Activated CD4-positive, alpha-beta T cell treated with anti-CD3 and anti-CD28 coated beads, Interleukin-2, amount 10 ng/mL, durations not matched to agents 7 days and 5 days (primary cell): ENCODE results near the gene SPEF1. TPM values are rescaled to one million over a fixed set of nuclear protein-coding genes. Genes with fewer than 3 reads are reported as not detected.

Experiments
- CTCF ChIA-PET: fragments of 350-600 bp; sonication (Branson Sonifier 250); formaldehyde crosslinking; loops from one replicate; lab custom pipeline; 2021; ENCODE audit warnings: antibody characterized with exemption; lab: Charles Lee
- POLR2A ChIA-PET: fragments of 350-600 bp; sonication (Branson Sonifier 250); formaldehyde crosslinking; loops from one replicate; lab custom pipeline; 2021; ENCODE audit warnings: antibody characterized with exemption; lab: Charles Lee
- DNase-seq: peaks from one replicate; pipeline ENCODE4 v3.0.0-alpha.2; 2020
- H3K27ac Mint-ChIP-seq: one replicate; pipeline ENCODE4 v1.8.0; 2021; ENCODE audit warnings: mild to moderate bottlenecking, moderate library complexity, mixed read lengths
- H3K27me3 Mint-ChIP-seq: one replicate; pipeline ENCODE4 v1.8.0; 2021; ENCODE audit warnings: mixed read lengths
- H3K36me3 Mint-ChIP-seq: one replicate; pipeline ENCODE4 v1.8.0; 2021; ENCODE audit warnings: low read depth, mixed read lengths
- H3K4me1 Mint-ChIP-seq: one replicate; pipeline ENCODE4 v1.8.0; 2021; ENCODE audit warnings: mixed read lengths
- H3K4me3 Mint-ChIP-seq: one replicate; pipeline ENCODE4 v1.8.0; 2021; ENCODE audit warnings: mild to moderate bottlenecking, moderate library complexity, mixed read lengths
- H3K9me3 Mint-ChIP-seq: one replicate; pipeline ENCODE4 v1.8.0; 2021; ENCODE audit warnings: mixed read lengths
- total RNA-seq, 2 experiments: library from RNA; stranded (reverse); gene quantifications; one replicate each; pipeline ENCODE4 v1.2.3, GENCODE V29; 2021

The SPEF1 gene
- total RNA-seq, 2 experiments from 2014 or later, result 0.17 to 0.21 TPM

GRCh38 chr20:3757268-3757667 lies 24.0 kb downstream of the SPEF1 start:
- Mint-ChIP-seq H3K27me3 (no peaks in the 10 kb centered on the region), H3K9me3 (no peaks in the 10 kb centered on the region), H3K36me3 (peaks cover 12% of the 10 kb centered on the region), H3K4me3 (no peak overlapping the region), H3K27ac (no peak overlapping the region), H3K4me1 (peaks cover 7% of the 10 kb centered on the region)
- ChIA-PET POLR2A (no interaction called here), CTCF (interaction anchor here (0.6 to 2.0 kb wide), 6 partner anchors 9 to 312 kb away, joined by 3 to 6 read pairs (median 4); partner anchors contain the start of gene ADISSP)
- no peak for DNase-seq

GRCh38 chr20:3755814-3756480 lies 25.3 kb downstream of the SPEF1 start:
- Mint-ChIP-seq H3K36me3 (peaks cover 9% of the 10 kb centered on the region), H3K27me3 (no peaks in the 10 kb centered on the region), H3K4me1 (peaks cover 11% of the 10 kb centered on the region), H3K9me3 (no peaks in the 10 kb centered on the region), H3K4me3 (no peak overlapping the region), H3K27ac (no peak overlapping the region)
- ChIA-PET POLR2A (interaction anchor here (0.6 kb wide), 1 partner anchor 249 kb away, joined by 3 read pairs; no protein-coding TSS in a partner anchor), CTCF (interaction anchor here (1.2 to 7.0 kb wide), 4 partner anchors 12 to 64 kb away, joined by 3 to 28 read pairs (median 6); partner anchors contain the start of gene ADISSP)
- DNase-seq, result no peak

- peaks cover 9% of the 10 kb centered on the region for H3K36me3 Mint-ChIP-seq
- no peak overlapping the region for H3K27ac Mint-ChIP-seq
- POLR2A ChIA-PET, result interaction anchor here (0.6 kb wide), 1 partner anchor 250 kb away, joined by 3 read pairs; no protein-coding TSS in a partner anchor
These were observed 26.0 kb downstream of the SPEF1 start for GRCh38 chr20:3755269-3755668.

GRCh38 chr20:3754276-3754630 lies 27.0 kb downstream of the SPEF1 start:
- H3K4me3 Mint-ChIP-seq, result no peak overlapping the region
- H3K27me3 Mint-ChIP-seq, result no peaks in the 10 kb centered on the region
- DNase-seq, result no peak
- ChIA-PET POLR2A (no interaction called here), CTCF (interaction anchor here (0.9 to 7.0 kb wide), 5 partner anchors 8 to 66 kb away, joined by 3 to 28 read pairs (median 5); partner anchors contain the start of genes ADISSP and AP5S1)
- H3K36me3 Mint-ChIP-seq, result peaks cover 9% of the 10 kb centered on the region
- no peaks in the 10 kb centered on the region for H3K9me3 Mint-ChIP-seq
- H3K27ac Mint-ChIP-seq, result no peak overlapping the region
- H3K4me1 Mint-ChIP-seq, result peaks cover 14% of the 10 kb centered on the region

More at GRCh38 chr20:3755269-3755668, 26.0 kb downstream of the SPEF1 start:
- CTCF ChIA-PET, result interaction anchor here (0.7 to 7.0 kb wide), 3 partner anchors 9 to 65 kb away, joined by 3 to 28 read pairs (median 4); partner anchors contain the start of genes ADISSP and AP5S1
- DNase-seq, result no peak
- Mint-ChIP-seq H3K4me1 (peaks cover 14% of the 10 kb centered on the region), H3K27me3 (no peaks in the 10 kb centered on the region), H3K9me3 (no peaks in the 10 kb centered on the region), H3K4me3 (no peak overlapping the region)

GRCh38 chr20:3753501-3754275 lies 27.6 kb downstream of the SPEF1 start:
- no peak for DNase-seq
- ChIA-PET CTCF (interaction anchor here (0.6 to 7.0 kb wide), 11 partner anchors 8 to 319 kb away, joined by 3 to 28 read pairs (median 5); partner anchors contain the start of genes ADISSP, AP5S1 and CENPB), POLR2A (no interaction called here)
- Mint-ChIP-seq H3K36me3 (peaks cover 9% of the 10 kb centered on the region), H3K27me3 (no peaks in the 10 kb centered on the region), H3K27ac (no peak overlapping the region), H3K9me3 (no peaks in the 10 kb centered on the region), H3K4me3 (no peak overlapping the region), H3K4me1 (peaks cover 14% of the 10 kb centered on the region)

GRCh38 chr20:3753098-3753497 lies 28.1 kb downstream of the SPEF1 start:
- POLR2A ChIA-PET, result no interaction called here
- Mint-ChIP-seq H3K4me3 (no peak overlapping the region), H3K27me3 (no peaks in the 10 kb centered on the region), H3K9me3 (no peaks in the 10 kb centered on the region), H3K27ac (no peak overlapping the region), H3K4me1 (peaks cover 14% of the 10 kb centered on the region), H3K36me3 (peaks cover 7% of the 10 kb centered on the region)
- CTCF ChIA-PET, result interaction anchor here (0.5 to 7.0 kb wide), 13 partner anchors 9 to 343 kb away, joined by 3 to 28 read pairs (median 4); partner anchors contain the start of genes ADISSP, AP5S1 and CENPB
- peak; percentile 67 for DNase-seq

GRCh38 chr20:3752386-3752759 lies 28.9 kb downstream of the SPEF1 start:
- Mint-ChIP-seq H3K9me3 (no peaks in the 10 kb centered on the region), H3K27me3 (no peaks in the 10 kb centered on the region), H3K4me1 (peaks cover 14% of the 10 kb centered on the region), H3K4me3 (peak overlapping the region; percentile 63), H3K36me3 (peaks cover 2% of the 10 kb centered on the region), H3K27ac (peak overlapping the region; percentile 44)
- ChIA-PET POLR2A (interaction anchor here (0.6 kb wide), 1 partner anchor 15 kb away, joined by 3 read pairs; the partner anchor contains the start of gene ADISSP), CTCF (interaction anchor here (0.7 to 7.0 kb wide), 9 partner anchors 16 to 180 kb away, joined by 3 to 28 read pairs (median 4); partner anchors contain the start of genes ADISSP, AP5S1 and CENPB)
- no peak for DNase-seq

GRCh38 chr20:3751675-3752385 lies 29.4 kb downstream of the SPEF1 start:
- ChIA-PET CTCF (interaction anchor here (0.9 to 7.0 kb wide), 7 partner anchors 13 to 341 kb away, joined by 3 to 28 read pairs (median 3); partner anchors contain the start of gene ADISSP), POLR2A (interaction anchor here (0.6 kb wide), 1 partner anchor 15 kb away, joined by 3 read pairs; the partner anchor contains the start of gene ADISSP)
- Mint-ChIP-seq H3K4me1 (peaks cover 14% of the 10 kb centered on the region), H3K27me3 (no peaks in the 10 kb centered on the region), H3K9me3 (no peaks in the 10 kb centered on the region), H3K4me3 (peak overlapping the region; percentile 63), H3K36me3 (no peaks in the 10 kb centered on the region), H3K27ac (peak overlapping the region; percentile 44)
- peak; percentile 71 for DNase-seq

GRCh38 chr20:3751305-3751674 lies 30.0 kb downstream of the SPEF1 start:
- H3K4me3 Mint-ChIP-seq, result peak overlapping the region; percentile 25
- no peak for DNase-seq
- no peaks in the 10 kb centered on the region for H3K27me3 Mint-ChIP-seq
- H3K27ac Mint-ChIP-seq, result no peak overlapping the region
- H3K9me3 Mint-ChIP-seq, result no peaks in the 10 kb centered on the region
- no peaks in the 10 kb centered on the region for H3K36me3 Mint-ChIP-seq
- ChIA-PET POLR2A (no interaction called here), CTCF (interaction anchor here (0.9 to 7.0 kb wide), 8 partner anchors 11 to 342 kb away, joined by 3 to 28 read pairs (median 3); partner anchors contain the start of gene ADISSP)
- H3K4me1 Mint-ChIP-seq, result peaks cover 14% of the 10 kb centered on the region

- peak; percentile 36 for DNase-seq
- ChIA-PET POLR2A (no interaction called here), CTCF (interaction anchor here (0.5 to 7.0 kb wide), 6 partner anchors 9 to 335 kb away, joined by 3 to 28 read pairs (median 3); partner anchors contain the start of gene ADISSP)
- Mint-ChIP-seq H3K4me3 (no peak overlapping the region), H3K27me3 (no peaks in the 10 kb centered on the region), H3K4me1 (peaks cover 23% of the 10 kb centered on the region), H3K36me3 (no peaks in the 10 kb centered on the region), H3K9me3 (no peaks in the 10 kb centered on the region), H3K27ac (no peak overlapping the region)
These were observed 31.3 kb downstream of the SPEF1 start for GRCh38 chr20:3749689-3750531.

GRCh38 chr20:3749087-3749688 lies 32.1 kb downstream of the SPEF1 start:
- DNase-seq, result no peak
- no peak overlapping the region for H3K27ac Mint-ChIP-seq
- ChIA-PET POLR2A (no interaction called here), CTCF (interaction anchor here (0.6 to 7.0 kb wide), 5 partner anchors 8 to 192 kb away, joined by 3 to 28 read pairs (median 6); partner anchors contain the start of gene ADISSP)
- peaks cover 29% of the 10 kb centered on the region for H3K4me1 Mint-ChIP-seq
- no peaks in the 10 kb centered on the region for H3K36me3 Mint-ChIP-seq
- H3K4me3 Mint-ChIP-seq, result no peak overlapping the region
- H3K9me3 Mint-ChIP-seq, result no peaks in the 10 kb centered on the region
- no peaks in the 10 kb centered on the region for H3K27me3 Mint-ChIP-seq
